Mucosa of rectum (tissue), 2 donors: ENCODE data around the gene NR6A1.
"Not testable (repeated sequence)": the region's sequence is repeated elsewhere in the genome, so short reads cannot be mapped to it uniquely, and the experiment has no call there.

Experiments used
- H3K27ac ChIP-seq, 2 donors: one replicate each; pipeline ENCODE4 v1.7.0; 2013; ENCODE audit warnings: inconsistent platforms in 2 of 2, low read depth in 2 of 2, low read length in 2 of 2
- H3K27me3 ChIP-seq, 2 donors: one replicate each; pipeline ENCODE4 v1.7.0; 2013; ENCODE audit warnings: low read length in 2 of 2; ENCODE audit not compliant: control insufficient read depth in 2 of 2, insufficient read depth in 2 of 2
- H3K36me3 ChIP-seq, 2 donors: one replicate each; pipeline ENCODE4 v1.7.0; 2013; ENCODE audit warnings: low read length in 2 of 2; ENCODE audit not compliant: control insufficient read depth in 2 of 2, insufficient read depth in 2 of 2
- H3K4me1 ChIP-seq, 2 donors: one replicate each; pipeline ENCODE4 v1.7.0; 2013; ENCODE audit warnings: low read length in 2 of 2, mild to moderate bottlenecking in 1 of 2; ENCODE audit not compliant: control insufficient read depth in 2 of 2, insufficient read depth in 2 of 2
- H3K4me3 ChIP-seq, 2 donors: one replicate each; pipeline ENCODE4 v1.7.0; 2013; ENCODE audit warnings: low read length in 2 of 2
- H3K9ac ChIP-seq, 2 donors: one replicate each; pipeline ENCODE4 v1.7.0; 2013; ENCODE audit warnings: low read length in 2 of 2, low read depth in 1 of 2, mild to moderate bottlenecking in 1 of 2
- H3K9me3 ChIP-seq, 2 donors: one replicate each; pipeline ENCODE4 v1.7.0; 2013; ENCODE audit warnings: low read length in 2 of 2; ENCODE audit not compliant: control insufficient read depth in 2 of 2
- donor health status: healthy.
- donor health status: Normal muscosa, but diverticular disease.

Gene NR6A1

DNA sequence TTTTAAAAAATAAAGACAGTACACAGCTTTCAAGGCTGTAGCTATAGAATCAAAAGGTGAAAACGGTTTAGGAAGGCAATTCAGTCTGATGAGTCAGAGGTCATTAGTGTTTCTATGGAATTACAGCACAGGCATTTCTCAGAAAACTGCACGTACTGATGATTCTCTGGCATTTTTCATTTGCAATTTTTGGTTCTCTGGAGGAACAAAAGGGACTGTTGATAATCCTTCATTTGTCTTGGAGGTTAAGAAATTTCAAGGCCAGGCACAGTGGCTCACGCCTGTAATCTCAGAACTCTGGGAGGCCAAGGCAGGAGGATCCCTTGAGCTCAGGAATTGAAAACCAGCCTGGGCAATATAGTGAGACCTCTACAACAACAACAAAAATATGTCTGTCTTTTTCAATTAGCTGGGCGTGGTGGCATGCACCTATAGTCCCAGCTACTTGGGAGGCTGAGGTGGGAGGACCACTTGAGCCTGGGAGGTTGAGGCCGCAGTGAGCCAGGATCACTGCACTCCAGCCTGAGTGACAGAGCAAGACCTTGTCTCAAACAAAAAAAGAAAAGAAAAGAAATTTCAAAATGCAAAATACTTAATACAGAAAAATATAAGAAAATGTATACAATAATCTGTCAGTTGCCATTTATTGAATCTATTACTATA, 27.3 kb downstream of the NR6A1 start:
- Histone ChIP-seq H3K9ac (no peak overlapping the region), H3K9me3 (no peaks in the 10 kb centered on the region), H3K27me3 (no peaks in the 10 kb centered on the region), H3K4me1 (no peaks in the 10 kb centered on the region), H3K36me3 (no peaks in the 10 kb centered on the region), H3K27ac (no peak overlapping the region), H3K4me3 (no peak overlapping the region)

- no peak overlapping the region for H3K27ac ChIP-seq
- H3K36me3 ChIP-seq: no peaks in the 10 kb centered on the region
- H3K9ac ChIP-seq: no peak overlapping the region
Measured at GRCh38 chr9:124742940-124743339, 28.2 kb downstream of the NR6A1 start.

DNA sequence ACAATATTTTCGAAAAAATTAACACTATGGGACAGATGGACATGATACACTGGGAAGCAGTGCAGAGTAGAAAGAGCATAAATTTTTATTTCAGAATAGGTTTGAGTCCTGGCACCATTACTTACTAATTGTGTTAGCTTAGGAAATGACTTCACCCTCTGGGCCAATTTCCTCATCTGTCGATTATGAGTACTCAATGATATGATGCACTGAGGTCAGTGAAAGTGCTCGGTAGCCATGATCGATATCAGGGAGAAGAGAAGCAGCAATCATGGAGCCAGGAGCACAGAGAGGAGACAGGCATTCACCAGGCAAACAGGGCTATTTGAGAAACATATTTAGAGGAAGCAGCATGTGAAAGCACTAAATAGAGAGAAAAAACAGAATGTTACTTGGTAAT, 29.4 kb downstream of the NR6A1 start:
- Histone ChIP-seq H3K9ac (no peak overlapping the region), H3K9me3 (no peaks in the 10 kb centered on the region), H3K27me3 (no peaks in the 10 kb centered on the region), H3K36me3 (no peaks in the 10 kb centered on the region), H3K4me1 (no peaks in the 10 kb centered on the region), H3K4me3 (no peak overlapping the region), H3K27ac (no peak overlapping the region)

More at GRCh38 chr9:124742940-124743339, 28.2 kb downstream of the NR6A1 start:
- no peaks in the 10 kb centered on the region for H3K9me3 ChIP-seq
- H3K4me1 ChIP-seq: no peaks in the 10 kb centered on the region
- no peaks in the 10 kb centered on the region for H3K27me3 ChIP-seq
- no peak overlapping the region for H3K4me3 ChIP-seq

GRCh38 chr9:124741149-124741548, 30.0 kb downstream of the NR6A1 start:
- Histone ChIP-seq H3K4me3 (no peak overlapping the region), H3K27me3 (no peaks in the 10 kb centered on the region), H3K4me1 (no peaks in the 10 kb centered on the region), H3K9ac (no peak overlapping the region), H3K9me3 (no peaks in the 10 kb centered on the region), H3K36me3 (no peaks in the 10 kb centered on the region), H3K27ac (no peak overlapping the region)

DNA sequence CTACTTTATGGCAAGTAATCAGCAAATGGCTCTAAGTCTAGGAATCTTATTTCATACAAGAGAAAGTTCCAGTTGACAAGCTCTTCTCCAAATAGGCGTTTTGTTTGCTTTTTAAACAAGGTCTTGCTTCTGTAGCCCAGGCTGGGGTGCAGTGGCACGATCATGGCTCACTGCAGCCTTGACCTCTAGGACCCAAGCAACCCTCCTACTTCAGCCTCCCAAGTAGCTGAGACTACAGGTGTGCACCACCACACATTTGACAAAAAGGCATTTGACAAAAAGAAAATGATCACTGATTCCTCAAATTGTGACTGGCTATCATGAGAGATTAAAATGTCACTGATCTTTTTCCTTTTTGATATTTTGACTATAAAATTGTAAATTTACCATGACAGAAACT, 31.8 kb downstream of the NR6A1 start:
- Histone ChIP-seq H3K27me3 (no peaks in the 10 kb centered on the region), H3K9me3 (no peaks in the 10 kb centered on the region), H3K36me3 (no peaks in the 10 kb centered on the region), H3K27ac (no peak overlapping the region), H3K9ac (no peak overlapping the region), H3K4me3 (no peak overlapping the region), H3K4me1 (peaks cover 2 to 13% of the 10 kb centered on the region in 2 donors)

DNA sequence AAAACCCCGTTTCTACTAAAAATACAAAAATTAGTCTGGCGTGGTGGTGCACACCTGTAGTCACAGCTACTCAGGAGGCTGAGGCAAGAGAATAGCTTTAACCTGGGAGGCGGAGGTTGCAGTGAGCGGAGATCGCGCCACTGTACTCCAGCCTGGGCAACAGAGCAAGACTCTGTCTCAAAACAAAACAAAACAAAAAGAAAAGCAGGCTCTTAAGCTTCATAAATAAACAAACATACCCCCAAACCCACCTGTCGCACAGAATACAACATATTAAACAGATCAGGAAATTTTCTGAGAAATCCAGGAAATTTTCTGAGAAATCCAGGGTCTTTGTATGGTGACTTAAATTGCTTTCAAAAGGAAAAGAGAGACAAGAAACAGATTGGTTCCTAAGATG, 33.0 kb downstream of the NR6A1 start:
- not testable (repeated sequence) for H3K27me3 ChIP-seq, H3K4me3 ChIP-seq, H3K36me3 ChIP-seq, H3K9ac ChIP-seq, H3K9me3 ChIP-seq, H3K27ac ChIP-seq
- H3K4me1 ChIP-seq: peaks cover 2 to 20% of the 10 kb centered on the region in 2 donors

DNA sequence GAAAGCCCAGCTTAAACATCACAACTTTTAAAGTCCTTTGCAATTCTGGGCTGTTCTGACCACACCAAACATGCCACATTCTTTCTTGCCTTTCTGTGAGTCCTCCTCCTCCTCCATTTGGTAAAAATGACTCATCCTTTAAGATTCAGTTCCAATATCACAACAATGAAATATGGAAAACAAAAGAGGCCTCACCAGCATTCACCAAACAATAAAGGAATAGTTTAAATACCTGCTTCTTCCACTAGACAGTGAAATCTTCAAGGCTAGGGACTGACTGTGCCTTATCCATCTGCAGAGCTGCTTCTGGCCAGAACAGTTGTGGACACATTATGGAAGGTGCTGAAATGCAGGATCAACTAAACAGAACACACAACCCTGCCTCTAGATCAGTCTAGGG, 36.0 kb downstream of the NR6A1 start:
- Histone ChIP-seq H3K9me3 (no peaks in the 10 kb centered on the region), H3K4me1 (peaks cover 2 to 20% of the 10 kb centered on the region in 2 donors), H3K27me3 (no peaks in the 10 kb centered on the region), H3K27ac (peak overlapping the region; percentile 33 to 87), H3K4me3 (no peak overlapping the region), H3K36me3 (peaks cover 0 to 2% of the 10 kb centered on the region in 2 donors), H3K9ac (no peak overlapping the region)

GRCh38 chr9:124734741-124735083, 36.4 kb downstream of the NR6A1 start:
- not testable (repeated sequence) for H3K27me3 ChIP-seq, H3K36me3 ChIP-seq, H3K9ac ChIP-seq, H3K4me3 ChIP-seq, H3K9me3 ChIP-seq
- Histone ChIP-seq H3K27ac (peak overlapping the region; percentile 64 to 87), H3K4me1 (peaks cover 2 to 20% of the 10 kb centered on the region in 2 donors)

DNA sequence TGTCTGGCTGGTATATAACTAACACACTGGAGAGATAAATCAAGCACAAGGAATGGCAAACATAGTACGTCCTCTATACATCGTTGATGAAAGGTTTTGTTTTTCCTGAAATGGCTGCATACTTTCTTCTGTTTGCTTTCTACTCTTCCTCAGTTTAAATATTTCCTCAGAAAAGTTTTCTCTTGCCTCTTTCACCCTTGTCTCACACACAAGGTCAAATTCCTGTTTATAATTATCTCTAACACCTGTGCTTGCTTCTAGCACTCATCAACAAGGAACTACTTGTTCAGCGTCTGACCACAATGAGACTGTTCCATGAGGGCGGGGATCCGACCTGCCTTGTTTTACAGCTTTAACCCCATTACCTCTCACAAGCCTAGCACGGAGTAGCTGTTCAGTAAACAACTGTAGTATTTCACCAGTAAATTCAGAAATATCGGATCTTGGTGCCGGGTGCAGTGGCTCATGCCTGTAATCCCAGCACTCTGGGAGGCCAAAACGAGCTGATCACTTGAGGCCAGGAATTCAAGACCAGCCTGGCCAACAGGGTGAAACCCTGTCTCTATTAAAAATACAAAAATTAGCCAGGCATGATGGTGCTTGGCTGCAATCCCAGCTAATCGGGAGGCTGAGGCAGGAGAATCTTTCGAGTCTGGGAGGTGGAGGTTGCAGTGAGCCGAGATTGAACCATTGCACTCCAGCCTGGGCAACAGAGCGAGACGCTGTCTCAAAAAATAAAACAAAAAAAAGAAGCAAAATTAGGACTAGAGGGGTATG, 37.0 kb downstream of the NR6A1 start:
- peak overlapping the region in 1 of 2 donors; percentile 21 for H3K4me3 ChIP-seq
- H3K9ac ChIP-seq: peak overlapping the region in 1 of 2 donors; percentile 58
- peaks cover 0 to 2% of the 10 kb centered on the region in 2 donors for H3K36me3 ChIP-seq
- H3K9me3 ChIP-seq: no peaks in the 10 kb centered on the region
- H3K4me1 ChIP-seq: peaks cover 2 to 20% of the 10 kb centered on the region in 2 donors
- H3K27me3 ChIP-seq: no peaks in the 10 kb centered on the region
- peak overlapping the region; percentile 64 to 87 for H3K27ac ChIP-seq

GRCh38 chr9:124730772-124731171, 40.3 kb downstream of the NR6A1 start:
- Histone ChIP-seq H3K36me3 (peaks cover 0 to 2% of the 10 kb centered on the region in 2 donors), H3K27ac (no peak overlapping the region), H3K9ac (no peak overlapping the region), H3K27me3 (no peaks in the 10 kb centered on the region), H3K4me1 (peaks cover 2 to 20% of the 10 kb centered on the region in 2 donors), H3K4me3 (no peak overlapping the region), H3K9me3 (no peaks in the 10 kb centered on the region)
